ENCODE results near the gene SYNE2.

Gene SYNE2

GRCh38 chr14:63875311-63875710, 22.5 kb downstream of the SYNE2 start:
- DNase-seq (ENCODE audit: low spot score), result no peak

GRCh38 chr14:63877550-63877939, 24.7 kb downstream of the SYNE2 start:
- no peak for DNase-seq (ENCODE audit: low spot score)

- DNase-seq (ENCODE audit: low spot score), result no peak
Observed at GRCh38 chr14:63878052-63878451, 25.2 kb downstream of the SYNE2 start.

GRCh38 chr14:63878792-63879191, 26.0 kb downstream of the SYNE2 start:
- DNase-seq (ENCODE audit: low spot score), result no peak

GRCh38 chr14:63881926-63882325, 29.1 kb downstream of the SYNE2 start:
- no peak for DNase-seq (ENCODE audit: low spot score)

- no peak for DNase-seq (ENCODE audit: low spot score)
Observed at GRCh38 chr14:63887899-63888298, 35.1 kb downstream of the SYNE2 start.

GRCh38 chr14:63890553-63890952, 37.7 kb downstream of the SYNE2 start:
- DNase-seq (ENCODE audit: low spot score), result no peak

- no peak for DNase-seq (ENCODE audit: low spot score)
Observed at GRCh38 chr14:63891148-63891975, 38.6 kb downstream of the SYNE2 start.

- no peak for DNase-seq (ENCODE audit: low spot score)
Observed at GRCh38 chr14:63892265-63892664, 39.5 kb downstream of the SYNE2 start.

GRCh38 chr14:63893701-63894458, 41.1 kb downstream of the SYNE2 start:
- DNase-seq (ENCODE audit: low spot score), result no peak

- no peak for DNase-seq (ENCODE audit: low spot score)
Observed at GRCh38 chr14:63895510-63895909, 42.7 kb downstream of the SYNE2 start.

GRCh38 chr14:63896278-63896720, 43.5 kb downstream of the SYNE2 start:
- no peak for DNase-seq (ENCODE audit: low spot score)

GRCh38 chr14:63897721-63898163, 44.9 kb downstream of the SYNE2 start:
- no peak for DNase-seq (ENCODE audit: low spot score)

GRCh38 chr14:63899953-63900352, 47.1 kb downstream of the SYNE2 start:
- DNase-seq (ENCODE audit: low spot score), result no peak

GRCh38 chr14:63901434-63902085, 48.8 kb downstream of the SYNE2 start:
- DNase-seq (ENCODE audit: low spot score), result no peak

- DNase-seq (ENCODE audit: low spot score), result no peak
Observed at GRCh38 chr14:63902375-63902976, 49.7 kb downstream of the SYNE2 start.

- no peak for DNase-seq (ENCODE audit: low spot score)
Observed at GRCh38 chr14:63904724-63905123, 51.9 kb downstream of the SYNE2 start.

- DNase-seq (ENCODE audit: low spot score), result no peak
Observed at GRCh38 chr14:63905370-63905769, 52.6 kb downstream of the SYNE2 start.

- DNase-seq (ENCODE audit: low spot score), result no peak
Observed at GRCh38 chr14:63908667-63909264, 56.0 kb downstream of the SYNE2 start.

- DNase-seq (ENCODE audit: low spot score), result no peak
Observed at GRCh38 chr14:63909984-63910383, 57.2 kb downstream of the SYNE2 start.

- no peak for DNase-seq (ENCODE audit: low spot score)
Observed at GRCh38 chr14:63910583-63911363, 58.0 kb downstream of the SYNE2 start.
